Measurements from ENCODE around the gene LRRK1.

LRRK1 gene

GRCh38 chr15:101107625-101108460 is 188.7 kb downstream of the LRRK1 start:
- H3K4me3 ChIP-seq (ENCODE audit: low read depth, low read length) = no peak overlapping the region

GRCh38 chr15:101108461-101108775 is 189.3 kb downstream of the LRRK1 start:
- no peak overlapping the region for H3K4me3 ChIP-seq (ENCODE audit: low read depth, low read length)

GRCh38 chr15:101108791-101109190 is 189.6 kb downstream of the LRRK1 start:
- no peak overlapping the region for H3K4me3 ChIP-seq (ENCODE audit: low read depth, low read length)

GRCh38 chr15:101110681-101111569 is 191.8 kb downstream of the LRRK1 start:
- no peak overlapping the region for H3K4me3 ChIP-seq (ENCODE audit: low read depth, low read length)

GRCh38 chr15:101111570-101112262 is 192.6 kb downstream of the LRRK1 start:
- no peak overlapping the region for H3K4me3 ChIP-seq (ENCODE audit: low read depth, low read length)

- no peak overlapping the region for H3K4me3 ChIP-seq (ENCODE audit: low read depth, low read length)
Observed at GRCh38 chr15:101112336-101113113, 193.4 kb downstream of the LRRK1 start.

GRCh38 chr15:101113114-101114005 is 194.2 kb downstream of the LRRK1 start:
- no peak overlapping the region for H3K4me3 ChIP-seq (ENCODE audit: low read depth, low read length)

GRCh38 chr15:101114166-101114565 is 195.0 kb downstream of the LRRK1 start:
- no peak overlapping the region for H3K4me3 ChIP-seq (ENCODE audit: low read depth, low read length)

- H3K4me3 ChIP-seq (ENCODE audit: low read depth, low read length) = no peak overlapping the region
Observed at GRCh38 chr15:101114610-101115009, 195.5 kb downstream of the LRRK1 start.

GRCh38 chr15:101115393-101115785 is 196.2 kb downstream of the LRRK1 start:
- no peak overlapping the region for H3K4me3 ChIP-seq (ENCODE audit: low read depth, low read length)

- no peak overlapping the region for H3K4me3 ChIP-seq (ENCODE audit: low read depth, low read length)
Observed at GRCh38 chr15:101115786-101116680, 196.9 kb downstream of the LRRK1 start.

- no peak overlapping the region for H3K4me3 ChIP-seq (ENCODE audit: low read depth, low read length)
Observed at GRCh38 chr15:101116681-101116976, 197.5 kb downstream of the LRRK1 start.

GRCh38 chr15:101118116-101118515 is 199.0 kb downstream of the LRRK1 start:
- no peak overlapping the region for H3K4me3 ChIP-seq (ENCODE audit: low read depth, low read length)

- no peak overlapping the region for H3K4me3 ChIP-seq (ENCODE audit: low read depth, low read length)
Observed at GRCh38 chr15:101118615-101119014, 199.5 kb downstream of the LRRK1 start.

- H3K4me3 ChIP-seq (ENCODE audit: low read depth, low read length) = no peak overlapping the region
Observed at GRCh38 chr15:101119181-101119580, 200.0 kb downstream of the LRRK1 start.
